IMR-90 (cell line): ENCODE results near the gene SLC6A7. TPM values are rescaled to one million over a fixed set of nuclear protein-coding genes. Genes with fewer than 3 reads are reported as not detected.

ENCODE experiments used
- ATAC-seq: fragments of 200-7000 bp; cut with Tn5 transposase; 2 replicates; pipeline ENCODE4 v1.9.1; 2020; ENCODE audit warnings: low read depth, mild to moderate bottlenecking, moderate library complexity
- BruUV-seq: library from RNA; stranded (reverse); fragments of 400-500 nt; replicated peaks from 2 replicates; lab custom pipeline; 2021; lab: Mats Ljungman, UMichigan
- CTCF ChIA-PET: fragments of 300-600 bp; formaldehyde crosslinking; extraction: SDS; loops from one replicate; lab custom pipeline; 2021; ENCODE audit warnings: antibody characterized with exemption; lab: Yijun Ruan, JAX
- POLR2A ChIA-PET: fragments of 300-600 bp; sonication (Branson Sonifier 250); formaldehyde crosslinking; loops from one replicate; lab custom pipeline; 2022; ENCODE audit warnings: antibody characterized with exemption; ENCODE audit not compliant: unreplicated experiment; lab: Charles Lee
- DNase-seq: peaks from one replicate; pipeline ENCODE4 v3.0.0; 2013
- H2AFZ ChIP-seq: replicated peaks from 2 replicates; pipeline ENCODE3; 2013; ENCODE audit warnings: low read length, mild to moderate bottlenecking; ENCODE audit not compliant: poor library complexity
- H2AK5ac ChIP-seq: 2 replicates; pipeline ENCODE4 v1.6.1; 2013; ENCODE audit warnings: low read depth, low read length, inconsistent platforms
- H2AK9ac ChIP-seq: replicated peaks from 2 replicates; pipeline ENCODE3; 2013; ENCODE audit warnings: mild to moderate bottlenecking, low read depth, low read length, moderate library complexity; ENCODE audit not compliant: poor library complexity
- H2BK120ac ChIP-seq: 2 replicates; pipeline ENCODE4 v1.6.1; 2013; ENCODE audit warnings: low read depth, low read length, inconsistent platforms
- H2BK15ac ChIP-seq: 3 replicates; pipeline ENCODE4 v1.6.1; 2013; ENCODE audit warnings: low read depth, low read length, inconsistent platforms
- H2BK20ac ChIP-seq: 2 replicates; pipeline ENCODE4 v1.6.1; 2013; ENCODE audit warnings: low read depth, mild to moderate bottlenecking, inconsistent platforms, low read length, moderate library complexity
- H2BK5ac ChIP-seq: 2 replicates; pipeline ENCODE4 v1.6.1; 2013; ENCODE audit warnings: mild to moderate bottlenecking, low read depth, low read length, inconsistent platforms; ENCODE audit not compliant: poor library complexity, severe bottlenecking
- H3K14ac ChIP-seq: replicated peaks from 2 replicates; pipeline ENCODE4 v1.6.1; 2013; ENCODE audit warnings: low read depth, low read length, inconsistent platforms
- H3K18ac ChIP-seq: 2 replicates; pipeline ENCODE4 v1.6.1; 2013; ENCODE audit warnings: low read depth, low read length, control low read depth
- H3K23ac ChIP-seq: 2 replicates; pipeline ENCODE4 v1.6.1; 2013; ENCODE audit warnings: low read depth, low read length, inconsistent platforms
- H3K27ac ChIP-seq: 2 replicates; pipeline ENCODE4 v1.5.1; 2013; ENCODE audit warnings: mild to moderate bottlenecking, control low read depth, low read length; ENCODE audit not compliant: insufficient read depth
- H3K27me3 ChIP-seq: 2 replicates; pipeline ENCODE4 v1.6.1; 2013; ENCODE audit warnings: low read length; ENCODE audit not compliant: control insufficient read depth, insufficient read depth
- H3K36me3 ChIP-seq: 2 replicates; pipeline ENCODE4 v1.6.1; 2013; ENCODE audit warnings: low read length, mixed read lengths; ENCODE audit not compliant: control insufficient read depth, insufficient read depth
- H3K4ac ChIP-seq: 2 replicates; pipeline ENCODE4 v1.6.1; 2013; ENCODE audit warnings: low read depth, low read length, inconsistent platforms
- H3K4me1 ChIP-seq: 2 replicates; pipeline ENCODE4 v1.6.1; 2013; ENCODE audit warnings: low read length, mixed read lengths; ENCODE audit not compliant: control insufficient read depth, insufficient read depth
- H3K4me2 ChIP-seq: 2 replicates; pipeline ENCODE4 v1.6.1; 2013; ENCODE audit warnings: low read depth, mild to moderate bottlenecking, control low read depth, low read length, moderate library complexity
- H3K4me3 ChIP-seq: 2 replicates; pipeline ENCODE4 v1.5.1; 2013; ENCODE audit warnings: low read depth, mild to moderate bottlenecking, control low read depth, low read length, moderate library complexity; ENCODE audit not compliant: insufficient read depth
- H3K56ac ChIP-seq: 2 replicates; pipeline ENCODE4 v1.6.1; 2013; ENCODE audit warnings: low read length, inconsistent platforms; ENCODE audit not compliant: insufficient read depth; ENCODE audit errors: extremely low read depth
- H3K79me1 ChIP-seq, 2 experiments: 2 replicates each; pipeline ENCODE4 v1.6.1; 2013; ENCODE audit warnings: low read length in 2 of 2, inconsistent platforms in 1 of 2, low read depth in 1 of 2
- H3K9ac ChIP-seq: 2 replicates; pipeline ENCODE4 v1.6.1; 2013; ENCODE audit warnings: low read depth, low read length, control low read depth
- H3K9me1 ChIP-seq: 2 replicates; pipeline ENCODE4 v1.6.1; 2013; ENCODE audit warnings: low read length, inconsistent platforms; ENCODE audit not compliant: insufficient read depth
- H3K9me3 ChIP-seq: 2 replicates; pipeline ENCODE4 v1.6.1; 2013; ENCODE audit warnings: low read length; ENCODE audit not compliant: control insufficient read depth, insufficient read depth
- H4K20me1 ChIP-seq: 2 replicates; pipeline ENCODE4 v1.6.1; 2013; ENCODE audit warnings: low read length, inconsistent platforms; ENCODE audit not compliant: insufficient read depth
- H4K5ac ChIP-seq: 2 replicates; pipeline ENCODE4 v1.6.1; 2013; ENCODE audit warnings: mild to moderate bottlenecking, low read depth, low read length, control low read depth
- H4K8ac ChIP-seq, 2 experiments: 2 replicates each; pipeline ENCODE4 v1.6.1; 2013; ENCODE audit warnings: low read depth in 2 of 2, low read length in 2 of 2, control low read depth in 1 of 2, inconsistent platforms in 1 of 2
- H4K91ac ChIP-seq: 2 replicates; pipeline ENCODE4 v1.6.1; 2013; ENCODE audit warnings: low read depth, low read length, inconsistent platforms; ENCODE audit not compliant: insufficient read depth
- FOS ChIP-seq: fragments of 150-350 bp; IDR thresholded peaks from 2 replicates; pipeline ENCODE4 v1.6.1; 2016; ENCODE audit warnings: low read depth, low read length
- dilution Hi-C: fragments of 300-500 bp; cut with HindIII; formaldehyde crosslinking; loops from one replicate; pipeline ENCODE4 v1.14.3; 2018; ENCODE audit warnings: low sequenced_read_pairs; ENCODE audit not compliant: unreplicated experiment
- in situ Hi-C: fragments of 300-500 bp; cut with MboI; formaldehyde crosslinking; loops from 3 replicates; pipeline ENCODE4 v1.14.3; 2019; ENCODE audit warnings: low sequenced_read_pairs, inconsistent platforms, mixed read lengths
- intact Hi-C: fragments of 100-400 bp; cut with micrococcal nuclease; formaldehyde crosslinking; loops from 2 replicates; pipeline ENCODE4 v1.10.0; 2022
- polyA plus RNA-seq, 3 experiments: library from polyadenylated mRNA; depleted of rRNA; stranded (reverse); fragments of >200 nt; gene quantifications; 2 replicates each; pipeline ENCODE4 v1.2.3, GENCODE V29; 2012; ENCODE audit warnings: low replicate concordance in 1 of 3
- total RNA-seq: library from RNA; depleted of rRNA; stranded (reverse); fragments of >200 nt; gene quantifications from 2 replicates; pipeline ENCODE4 v1.2.3, GENCODE V29; 2012
- TF ChIP-seq, protein P1 (sequence below): fragments of 150-350 bp; IDR thresholded peaks from 2 replicates; pipeline ENCODE4 v1.6.1; 2017; ENCODE audit warnings: mild to moderate bottlenecking, antibody characterized with exemption, low read length, low read depth

SLC6A7 gene
- total and polyA plus RNA-seq, 2 of the 4 experiments (the other 2 are of a cell fraction): under 0.01 TPM; not detected in 1

DNA sequence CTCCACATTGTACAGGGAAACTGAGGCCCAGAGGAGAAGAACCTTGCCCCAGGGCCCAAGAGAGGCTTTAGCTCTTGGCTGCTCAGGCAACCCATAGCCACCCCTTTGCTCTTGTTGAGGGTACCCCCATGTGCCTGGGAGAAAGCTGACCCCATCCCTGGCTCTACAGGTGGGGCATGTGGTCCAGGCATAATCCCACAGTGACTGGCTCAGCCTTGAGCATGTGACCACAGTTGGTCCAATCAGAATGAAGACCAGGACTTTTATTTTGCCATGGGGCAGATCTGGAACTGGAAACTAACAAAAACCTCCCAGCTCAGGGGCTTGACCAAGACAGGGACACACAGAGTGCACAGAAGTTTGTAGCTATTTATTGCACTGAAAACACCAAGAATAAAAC, 29.3 kb downstream of the SLC6A7 start:
- no peak overlapping the region for H4K5ac ChIP-seq
- no peak overlapping the region for H3K18ac ChIP-seq
- no peak overlapping the region for H3K23ac ChIP-seq
- ChIA-PET POLR2A (interaction anchor here (0.6 kb wide), 1 partner anchor 218 kb away, joined by 4 read pairs; the partner anchor contains the start of genes HMGXB3 and TIGD6), CTCF (interaction anchor here (1.4 kb wide), 1 partner anchor 13 kb away, joined by 3 read pairs; no protein-coding TSS in a partner anchor)
- no peak overlapping the region for H2BK20ac ChIP-seq
- H3K4ac ChIP-seq: no peak overlapping the region
- no peak overlapping the region for H2BK120ac ChIP-seq
- H3K56ac ChIP-seq: no peak overlapping the region
- no peak overlapping the region for H4K8ac ChIP-seq
- H2BK5ac ChIP-seq: no peak overlapping the region
- in situ Hi-C loops (loop anchor here (10.0 to 25.0 kb wide), 3 partner anchors 214 to 582 kb away; partner anchors contain the start of genes HMGXB3 and TIGD6), dilution Hi-C loops (no loop called here), intact Hi-C loops (loop anchor here (2.0 to 10.0 kb wide), 3 partner anchors 184 to 382 kb away; no protein-coding TSS in a partner anchor)
- no peak overlapping the region for H3K27ac ChIP-seq
- no peak overlapping the region for H4K91ac ChIP-seq
- no peak overlapping the region for H3K9ac ChIP-seq
- H2AFZ ChIP-seq: peak overlapping the region; percentile 24
- H4K20me1 ChIP-seq: no peaks in the 10 kb centered on the region
- H3K36me3 ChIP-seq: no peaks in the 10 kb centered on the region
- no peaks in the 10 kb centered on the region for H3K9me3 ChIP-seq
- no peaks in the 10 kb centered on the region; the same call in 1 of the 2 replicates for H3K27me3 ChIP-seq
- no peaks in the 10 kb centered on the region for H3K4me1 ChIP-seq
- ATAC-seq (no peak), DNase-seq (peak; percentile 12)
- 0 out of 2 replicates have a peak overlapping the region, but pooled peaks have one; percentile 24 for H2AK5ac ChIP-seq
- H3K4me2 ChIP-seq: no peak overlapping the region
- no peak overlapping the region for H3K14ac ChIP-seq
- no peak overlapping the region for H3K4me3 ChIP-seq
- no peaks in the 10 kb centered on the region for H3K79me1 ChIP-seq
- no peaks in the 10 kb centered on the region for H3K9me1 ChIP-seq
- H2AK9ac ChIP-seq: peak overlapping the region; percentile 65
- TF ChIP-seq, protein P1, sequence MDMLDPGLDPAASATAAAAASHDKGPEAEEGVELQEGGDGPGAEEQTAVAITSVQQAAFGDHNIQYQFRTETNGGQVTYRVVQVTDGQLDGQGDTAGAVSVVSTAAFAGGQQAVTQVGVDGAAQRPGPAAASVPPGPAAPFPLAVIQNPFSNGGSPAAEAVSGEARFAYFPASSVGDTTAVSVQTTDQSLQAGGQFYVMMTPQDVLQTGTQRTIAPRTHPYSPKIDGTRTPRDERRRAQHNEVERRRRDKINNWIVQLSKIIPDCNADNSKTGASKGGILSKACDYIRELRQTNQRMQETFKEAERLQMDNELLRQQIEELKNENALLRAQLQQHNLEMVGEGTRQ: peak; percentile 86
- TF ChIP-seq FOS: no peak
- no TSS peak for BruUV-seq
- H2BK15ac ChIP-seq: no peak overlapping the region
